RPMI7951 (cell line): ENCODE measurements around the gene RAB40B. TPM values are rescaled to one million over a fixed set of nuclear protein-coding genes. Genes with fewer than 3 reads are reported as not detected.
A peak's percentile ranks its signal among the peaks of the same experiment; 100 is the strongest.
"Not testable (repeated sequence)": the region's sequence is repeated elsewhere in the genome, so short reads cannot be mapped to it uniquely, and the experiment has no call there.

Experiments used
- DNase-seq: peaks from one replicate; pipeline ENCODE4 v3.0.0-alpha.2; 2012; ENCODE audit warnings: low read depth
- total RNA-seq: library from RNA; depleted of rRNA; stranded (reverse); fragments of >200 nt; shearing (Covaris generic); gene quantifications from 2 replicates; pipeline ENCODE4 v1.2.3, GENCODE V29; 2014; rRNA removed

Gene RAB40B, protein sequence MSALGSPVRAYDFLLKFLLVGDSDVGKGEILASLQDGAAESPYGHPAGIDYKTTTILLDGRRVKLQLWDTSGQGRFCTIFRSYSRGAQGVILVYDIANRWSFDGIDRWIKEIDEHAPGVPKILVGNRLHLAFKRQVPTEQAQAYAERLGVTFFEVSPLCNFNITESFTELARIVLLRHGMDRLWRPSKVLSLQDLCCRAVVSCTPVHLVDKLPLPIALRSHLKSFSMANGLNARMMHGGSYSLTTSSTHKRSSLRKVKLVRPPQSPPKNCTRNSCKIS
- 3.2 and 7.3 TPM in 2 replicates for total RNA-seq

DNA sequence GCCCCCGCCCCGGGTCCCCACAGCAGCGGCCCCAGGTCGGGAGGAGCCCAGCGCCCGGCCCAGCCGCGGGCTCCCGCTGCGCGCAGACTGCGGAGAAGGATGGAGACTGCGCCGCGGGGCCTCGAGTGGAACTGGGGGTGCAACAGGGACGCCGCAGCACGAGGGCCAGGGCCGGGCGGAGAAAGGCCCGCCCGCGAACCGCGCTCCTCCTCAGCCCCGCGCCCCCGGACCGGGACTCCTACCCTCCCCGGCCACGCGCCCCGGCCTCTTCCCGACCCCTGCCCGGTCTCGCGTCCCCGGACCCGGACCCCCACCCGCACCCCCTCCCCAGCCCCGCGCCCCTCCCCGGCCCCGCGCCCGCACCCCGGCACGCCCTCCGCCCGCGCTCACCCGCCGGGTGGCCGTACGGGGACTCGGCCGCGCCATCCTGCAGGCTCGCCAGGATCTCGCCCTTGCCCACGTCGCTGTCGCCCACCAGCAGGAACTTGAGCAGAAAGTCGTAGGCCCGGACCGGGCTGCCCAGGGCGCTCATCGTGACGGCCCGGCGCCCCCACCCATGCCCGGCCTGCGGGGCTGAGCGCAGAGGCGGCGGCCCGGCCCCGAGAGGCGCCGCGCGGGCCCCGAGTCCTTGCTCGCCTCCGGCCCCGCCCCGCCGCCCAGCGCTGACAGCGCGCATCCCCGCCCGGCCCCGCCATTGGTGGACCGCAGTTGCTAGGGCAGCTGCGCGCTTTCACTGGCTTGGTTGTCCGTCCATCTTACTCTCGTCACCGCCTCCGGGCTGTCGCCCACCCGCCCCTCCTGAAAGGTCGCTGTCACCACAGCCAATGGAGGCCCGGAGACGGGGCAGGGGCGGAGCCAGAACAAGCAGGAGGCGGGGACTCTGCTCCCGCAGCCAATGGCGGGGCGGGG, at the start of gene RAB40B:
TSS of gene RAB40B (minus strand) at position 634 of the 909 bp plus-strand sequence. CDS start at position 532, 102 bp downstream.
- DNase-seq = peak; percentile 96

- DNase-seq = no peak
Measured at GRCh38 chr17:82745524-82745923, 47.0 kb upstream of the RAB40B start.

- DNase-seq = not testable (repeated sequence)
Measured at GRCh38 chr17:82744736-82745135, 46.2 kb upstream of the RAB40B start.

DNA sequence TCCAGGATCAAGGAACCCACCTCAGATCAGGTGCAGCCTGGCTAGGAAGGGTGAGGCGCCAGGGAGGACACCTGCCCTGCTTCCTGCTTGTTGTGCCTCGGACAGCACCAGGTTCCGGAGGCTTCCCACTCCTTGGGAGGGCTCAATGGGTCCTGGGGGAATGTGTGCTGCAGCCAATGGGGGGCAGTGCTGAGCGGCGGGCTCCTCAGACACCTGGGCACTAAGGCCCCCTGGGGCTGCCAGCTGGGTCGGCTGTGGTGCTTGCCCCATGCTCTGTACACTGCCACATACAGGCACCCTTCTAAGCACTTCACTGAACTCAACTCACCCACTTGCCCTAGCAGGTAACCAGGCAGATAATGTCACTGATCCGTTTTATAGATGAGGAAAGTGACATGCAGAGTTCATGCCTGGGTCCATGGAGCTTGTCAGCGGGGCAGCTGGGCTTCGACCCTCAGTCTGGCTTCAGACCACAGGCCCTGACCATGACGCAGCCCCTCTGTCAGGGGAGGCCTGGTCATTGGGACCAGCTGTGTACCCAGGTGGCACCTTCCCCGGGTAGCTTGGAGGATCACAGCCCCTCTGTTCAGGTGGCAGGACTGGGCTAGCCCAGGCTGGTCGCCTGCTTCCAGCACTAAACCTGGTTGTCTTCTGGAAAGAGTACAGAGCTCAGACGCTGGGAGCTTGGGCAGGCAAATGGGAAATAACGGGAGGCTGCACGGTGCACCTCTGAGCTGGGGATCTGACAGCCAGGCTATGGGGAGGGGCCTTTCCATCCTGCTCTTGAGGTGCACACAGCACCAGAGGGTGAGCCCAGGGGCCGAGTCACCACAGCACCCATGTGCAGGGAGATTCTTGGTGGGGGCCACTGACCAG, 45.1 kb upstream of the RAB40B start:
- no peak for DNase-seq

GRCh38 chr17:82740906-82741759, 42.6 kb upstream of the RAB40B start:
- no peak for DNase-seq

DNA sequence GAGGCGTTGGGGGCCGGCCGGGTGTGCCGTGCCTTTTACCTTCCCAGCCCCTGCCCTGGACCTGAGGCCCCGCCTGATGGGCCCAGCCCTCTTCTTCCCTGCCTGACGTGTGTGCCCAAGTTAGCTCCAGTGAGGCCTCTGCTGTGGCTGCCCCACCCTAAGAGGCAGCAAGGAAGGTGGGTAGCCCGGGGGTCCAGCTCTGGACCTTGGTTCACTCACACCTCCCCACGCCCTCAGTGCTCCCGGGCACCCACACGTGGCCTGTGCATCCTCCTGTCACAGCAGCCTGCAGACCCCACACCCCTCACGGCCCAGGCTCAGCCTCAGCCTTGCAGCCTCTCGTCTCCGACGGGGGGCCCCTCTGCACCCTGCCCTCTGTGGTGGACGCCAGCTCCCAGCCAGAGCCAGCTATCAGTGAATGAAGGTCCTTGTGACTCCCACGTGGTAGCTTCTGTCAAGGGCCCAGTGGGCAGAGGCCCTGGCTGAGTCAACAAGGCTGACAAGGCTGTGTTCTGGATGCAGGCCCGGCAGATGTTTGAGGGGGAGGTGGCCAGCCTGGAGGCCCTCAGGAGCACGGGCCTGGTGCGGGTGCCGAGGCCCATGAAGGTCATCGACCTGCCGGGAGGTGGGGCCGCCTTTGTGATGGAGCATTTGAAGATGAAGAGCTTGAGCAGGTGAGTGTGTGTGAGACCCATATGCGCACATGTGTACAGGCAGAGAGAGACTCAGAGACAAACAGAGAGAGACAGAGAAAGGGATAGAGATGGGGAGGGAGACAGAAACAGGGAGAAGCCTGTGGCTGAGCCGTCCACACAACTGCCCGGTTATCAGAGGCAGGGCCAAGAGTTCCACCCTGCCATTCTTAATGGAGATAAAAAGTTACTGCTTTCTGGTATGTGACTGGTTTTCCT, 39.7 kb upstream of the RAB40B start:
- peak; percentile 23 for DNase-seq

DNA sequence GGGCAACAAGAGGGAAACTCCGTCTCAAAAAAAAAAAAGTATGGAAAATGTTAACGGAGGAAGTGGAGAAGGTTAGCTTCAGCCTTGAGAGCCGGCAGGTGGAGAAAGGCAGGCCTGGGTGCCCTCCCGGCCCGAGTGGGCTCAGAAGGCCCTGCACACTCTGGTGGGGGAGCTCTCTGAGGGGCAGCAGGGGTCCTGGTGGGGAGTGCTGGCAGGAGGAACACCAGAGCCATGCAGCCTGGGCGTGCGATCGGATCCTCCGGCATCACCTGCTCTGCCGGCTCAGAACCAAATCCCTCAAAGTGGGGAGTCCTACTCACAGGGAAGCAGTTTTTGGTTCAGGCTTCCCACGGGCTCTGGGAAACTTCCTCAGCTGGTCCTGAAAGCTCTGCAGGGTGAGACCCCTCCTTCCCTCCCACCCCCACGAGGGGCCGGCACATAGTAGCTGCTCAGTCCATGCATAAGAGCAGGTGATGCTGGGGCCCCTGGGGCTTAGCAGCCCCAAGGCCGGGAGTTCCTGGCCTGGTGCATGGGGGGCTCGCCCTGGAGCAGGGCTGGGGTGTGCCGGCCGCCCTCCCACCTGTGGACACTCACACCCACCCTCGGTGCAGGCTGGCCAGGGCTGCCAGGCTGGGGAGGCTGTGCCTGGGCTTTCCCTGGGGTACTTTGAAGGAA, 38.1 kb upstream of the RAB40B start:
- DNase-seq = no peak

- DNase-seq = peak; percentile 33
Measured at GRCh38 chr17:82734987-82735866, 36.7 kb upstream of the RAB40B start, which contains the start of gene FN3K. Gene FN3K, plus strand, starts transcription at chr17:82735615. Its CDS starts 22 bp downstream, at chr17:82735637.

DNA sequence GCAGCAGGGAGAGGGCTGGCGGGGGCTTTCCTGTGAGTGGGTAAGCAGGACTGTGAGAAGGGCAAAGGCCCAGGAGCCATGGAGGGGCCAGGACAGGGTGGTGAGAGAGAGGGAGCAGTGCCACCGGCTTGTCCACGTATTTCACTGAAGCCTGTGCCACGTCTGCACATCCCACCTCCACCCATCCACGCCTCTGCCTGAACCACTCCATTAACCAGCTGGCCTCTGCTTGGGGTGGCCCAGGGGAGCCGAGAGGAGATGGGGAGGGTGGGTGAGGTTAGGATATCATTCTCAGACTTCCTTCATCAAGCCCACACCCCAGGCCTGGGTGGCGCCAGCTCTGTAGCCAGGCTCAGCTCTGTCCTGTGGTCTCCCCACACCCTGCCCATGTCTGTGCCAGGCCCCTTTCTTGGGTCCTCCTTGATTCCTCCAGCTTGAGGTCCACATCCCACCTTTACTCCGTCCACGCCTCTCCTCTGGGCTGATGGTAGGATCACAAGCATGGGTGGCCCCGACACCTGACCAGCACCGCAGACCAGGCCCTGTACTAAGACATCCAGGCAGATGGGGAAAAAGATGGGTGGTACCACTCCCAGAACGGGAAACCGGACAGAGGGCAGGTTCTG, 33.7 kb upstream of the RAB40B start:
- no peak for DNase-seq

DNA sequence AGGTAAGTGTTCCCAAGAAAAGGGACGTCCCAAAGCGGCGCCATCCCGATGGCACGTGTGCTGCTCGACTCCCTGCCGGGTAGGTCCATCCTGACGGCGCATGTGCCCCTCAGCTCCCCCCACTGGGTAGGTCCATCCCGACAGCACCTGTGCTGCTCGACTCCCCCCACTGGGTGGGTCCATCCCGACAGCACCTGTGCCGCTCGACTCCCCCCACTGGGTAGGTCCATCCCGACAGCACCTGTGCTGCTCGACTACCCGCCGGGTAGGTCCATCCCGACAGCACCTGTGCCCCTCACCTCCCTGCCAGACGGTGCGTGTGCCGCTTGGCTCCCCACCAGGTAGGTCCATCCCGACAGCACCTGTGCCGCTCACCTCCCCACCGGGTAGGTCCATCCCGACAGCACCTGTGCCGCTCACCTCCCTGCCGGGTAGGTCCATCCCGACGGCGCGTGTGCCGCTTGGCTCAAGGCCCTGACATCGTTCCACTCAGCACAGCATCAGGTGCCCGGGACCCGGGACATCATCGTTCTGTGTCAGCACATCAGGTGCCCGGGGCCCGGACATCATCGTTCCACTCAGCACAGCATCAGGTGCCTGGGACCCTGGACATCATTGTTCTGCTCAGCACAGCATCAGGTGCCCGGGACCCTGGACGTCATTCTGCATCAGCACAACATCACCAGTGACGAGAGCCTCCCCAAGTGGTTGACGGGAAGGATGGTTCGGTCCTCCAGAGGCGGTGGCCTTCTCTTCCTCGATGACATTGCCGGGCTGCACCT, 31.2 kb upstream of the RAB40B start:
- DNase-seq = no peak

GRCh38 chr17:82726427-82726826, 27.9 kb upstream of the RAB40B start:
- DNase-seq = no peak

DNA sequence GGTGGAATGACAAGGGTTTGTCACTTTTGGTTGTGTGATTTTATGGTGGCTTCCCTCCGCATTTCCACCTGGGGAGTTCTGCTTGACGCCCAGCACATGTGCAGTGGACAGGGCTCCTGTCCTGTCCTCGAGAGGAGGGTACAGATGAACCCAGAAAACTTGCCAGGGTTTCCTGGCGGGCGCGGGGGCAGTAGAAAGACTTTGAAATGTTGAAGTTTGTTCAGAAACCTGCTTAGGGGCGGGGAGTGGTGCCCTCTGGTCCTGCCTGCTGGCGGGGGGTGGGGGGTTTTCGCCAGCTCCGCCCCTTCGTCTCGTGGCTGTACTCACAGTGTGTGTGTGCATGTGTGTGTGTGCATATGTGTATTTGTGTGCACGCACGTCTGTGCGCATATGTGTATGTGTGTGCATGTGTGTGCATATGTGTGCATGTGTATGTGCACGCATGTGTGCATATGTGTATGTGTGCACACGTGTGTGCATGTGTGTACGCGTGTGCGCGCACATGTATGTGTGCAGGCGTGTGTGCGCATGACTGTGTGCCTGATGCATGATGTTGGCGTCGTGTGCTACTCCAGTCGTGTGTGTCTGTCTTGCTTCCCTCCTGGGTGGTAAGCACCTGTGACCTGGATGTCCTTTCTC, 24.8 kb upstream of the RAB40B start:
- DNase-seq = no peak

GRCh38 chr17:82722341-82723013, 24.0 kb upstream of the RAB40B start:
- DNase-seq = no peak

DNA sequence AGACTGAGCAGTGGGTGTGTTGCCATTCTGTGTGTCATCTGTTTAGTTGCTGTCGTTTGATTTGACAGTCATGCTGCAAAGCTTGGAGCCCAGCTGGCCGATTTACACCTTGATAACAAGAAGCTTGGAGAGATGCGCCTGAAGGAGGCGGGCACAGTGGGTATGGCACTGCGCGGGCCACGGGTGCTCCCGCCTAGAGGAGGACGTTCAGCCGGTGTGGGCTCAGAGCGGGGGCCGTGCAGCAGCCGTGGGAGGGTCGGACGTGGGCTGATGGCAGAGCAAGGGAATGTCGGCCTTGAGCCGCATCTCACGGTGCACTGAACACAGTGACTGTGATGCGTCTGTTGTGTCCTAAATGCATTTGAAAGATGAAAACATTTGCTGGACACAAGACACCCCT, 21.7 kb upstream of the RAB40B start:
- no peak for DNase-seq

- no peak for DNase-seq
Measured at GRCh38 chr17:82718986-82719685, 20.6 kb upstream of the RAB40B start.
